HCT116 (cell line): ENCODE measurements around the gene NUB1.

ENCODE experiments used
- CBX3 ChIP-seq: IDR thresholded peaks from 2 replicates; pipeline ENCODE4 v1.6.1; 2012; ENCODE audit warnings: low read depth
- CTCF ChIP-seq, 3 experiments: fragments of 200-600 bp in 1 of 3; sonication (generic) in 1 of 3; IDR thresholded peaks in 2 of 3; conservative IDR thresholded peaks in 1 of 3; 2 replicates each; pipeline ENCODE4 v1.5.1; 2012 to 2017; ENCODE audit warnings: low read depth in 2 of 3, low read length in 2 of 3, antibody characterized with exemption in 1 of 3, borderline replicate concordance in 1 of 3, control low read depth in 1 of 3, mild to moderate bottlenecking in 1 of 3, mixed read lengths in 1 of 3, mixed run types in 1 of 3, moderate library complexity in 1 of 3; ENCODE audit not compliant: insufficient read depth in 1 of 3
- EZH2phosphoT487 ChIP-seq: fragments of 200-600 bp; IDR thresholded peaks from 2 replicates; pipeline ENCODE4 v1.6.1; 2018; ENCODE audit warnings: antibody characterized with exemption, borderline replicate concordance
- POLR2A ChIP-seq: IDR thresholded peaks from 2 replicates; pipeline ENCODE4 v1.7.0; 2011; ENCODE audit warnings: borderline replicate concordance; ENCODE audit not compliant: insufficient read depth, insufficient read length; ENCODE audit errors: extremely low read depth
- REST ChIP-seq: IDR thresholded peaks from 2 replicates; pipeline ENCODE4 v1.6.1; 2012; ENCODE audit warnings: low read depth
- SP1 ChIP-seq: IDR thresholded peaks from 2 replicates; pipeline ENCODE4 v1.6.1; 2012; ENCODE audit warnings: low read depth
- TCF7L2 ChIP-seq: IDR thresholded peaks from 2 replicates; pipeline ENCODE4 v1.7.0; 2011; ENCODE audit warnings: borderline replicate concordance, inconsistent platforms; ENCODE audit not compliant: insufficient read depth, insufficient read length; ENCODE audit errors: extremely low read depth

GRCh38 chr7:151399305-151399601 lies 57.6 kb downstream of the NUB1 start:
- TF ChIP-seq CTCF (IDR thresholded peaks at IDR 0.05 in 2 of 3, conservative IDR thresholded peaks at IDR 0.05 in 1 of 3; ENCODE audit: borderline replicate concordance in 1 of 3, insufficient read depth in 1 of 3, low read depth in 2 of 3, low read length in 2 of 3) (no peak), CBX3 (no peak), EZH2phosphoT487 (no peak), TCF7L2 (no peak), SP1 (no peak), REST (no peak), POLR2A (no peak)
